ENCODE measurements around the gene STARD13.

The STARD13 gene

GRCh38 chr13:33070713-33071112, 214.8 kb downstream of the STARD13 start:
- no peak for DNase-seq (ENCODE audit: low read depth in 1 of 2, low spot score in 1 of 2)
- in situ Hi-C loops (cut with HindIII; ENCODE audit: low pct_unique_long_range_greater_than_20kb, low sequenced_read_pairs): no loop called here
- TF ChIP-seq JUND (IDR thresholded peaks at IDR 0.05; ENCODE audit: low read depth): no peak

DNA sequence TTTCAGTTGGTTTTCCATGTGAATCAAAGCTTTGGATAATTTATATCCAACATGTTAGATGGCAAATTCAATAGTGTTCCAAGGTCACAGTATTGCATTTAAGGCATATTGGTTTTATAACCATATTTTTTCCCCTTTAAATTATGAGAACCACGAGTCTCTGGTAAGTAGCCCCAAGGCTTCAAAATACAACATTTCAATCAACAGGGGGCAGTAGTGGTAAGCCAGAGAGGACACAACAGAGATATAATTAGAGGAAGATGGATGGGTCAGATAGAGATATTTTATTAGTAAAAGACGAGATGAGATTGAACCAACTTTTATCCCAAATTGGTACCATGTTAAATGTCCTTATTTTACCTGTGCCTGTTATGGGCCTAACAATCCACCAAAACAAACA, 216.2 kb downstream of the STARD13 start:
- no peak for DNase-seq (ENCODE audit: low read depth in 1 of 2, low spot score in 1 of 2)
- in situ Hi-C loops (cut with HindIII; ENCODE audit: low pct_unique_long_range_greater_than_20kb, low sequenced_read_pairs): no loop called here

DNA sequence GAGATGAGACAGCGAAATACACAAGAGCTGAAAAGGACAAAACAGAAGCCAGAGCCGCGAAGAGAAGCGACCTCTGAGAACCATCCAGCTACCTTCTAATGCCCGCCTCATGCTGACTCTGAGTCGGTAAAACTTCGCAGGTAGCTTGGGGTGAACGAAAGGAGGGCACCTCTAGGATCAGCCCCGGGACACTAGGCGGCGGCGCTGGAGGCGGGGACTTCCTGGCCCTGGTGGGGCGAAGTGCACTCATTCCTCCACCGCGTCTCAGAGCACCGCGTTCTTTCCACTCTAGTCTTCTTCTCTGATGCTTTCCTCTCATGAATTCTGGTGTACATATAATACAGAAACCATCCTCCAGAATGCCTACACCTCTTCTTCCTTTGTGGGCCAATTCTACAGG, 219.2 kb downstream of the STARD13 start:
- no peak for TF ChIP-seq JUND (IDR thresholded peaks at IDR 0.05; ENCODE audit: low read depth)
- in situ Hi-C loops (cut with HindIII; ENCODE audit: low pct_unique_long_range_greater_than_20kb, low sequenced_read_pairs): no loop called here
- DNase-seq (ENCODE audit: low read depth in 1 of 2, low spot score in 1 of 2): no peak

More for the DNA sequence above, 216.2 kb downstream of the STARD13 start:
- TF ChIP-seq JUND (IDR thresholded peaks at IDR 0.05; ENCODE audit: low read depth): no peak

DNA sequence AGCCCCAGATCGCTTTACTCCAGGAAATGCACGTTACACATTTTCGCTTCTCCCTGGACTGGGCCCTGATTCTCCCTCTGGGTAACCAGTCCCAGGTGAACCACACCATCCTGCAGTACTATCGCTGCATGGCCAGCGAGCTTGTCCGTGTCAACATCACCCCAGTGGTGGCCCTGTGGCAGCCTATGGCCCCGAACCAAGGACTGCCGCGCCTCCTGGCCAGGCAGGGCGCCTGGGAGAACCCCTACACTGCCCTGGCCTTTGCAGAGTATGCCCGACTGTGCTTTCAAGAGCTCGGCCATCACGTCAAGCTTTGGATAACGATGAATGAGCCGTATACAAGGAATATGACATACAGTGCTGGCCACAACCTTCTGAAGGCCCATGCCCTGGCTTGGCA, 224.7 kb downstream of the STARD13 start:
- no peak for TF ChIP-seq JUND (IDR thresholded peaks at IDR 0.05; ENCODE audit: low read depth)
- in situ Hi-C loops (cut with HindIII; ENCODE audit: low pct_unique_long_range_greater_than_20kb, low sequenced_read_pairs): no loop called here
- DNase-seq (ENCODE audit: low read depth in 1 of 2, low spot score in 1 of 2): no peak

GRCh38 chr13:33058776-33059327, 226.7 kb downstream of the STARD13 start:
- DNase-seq (ENCODE audit: low read depth in 1 of 2, low spot score in 1 of 2): no peak
- no peak for TF ChIP-seq JUND (IDR thresholded peaks at IDR 0.05; ENCODE audit: low read depth)
- in situ Hi-C loops (cut with HindIII; ENCODE audit: low pct_unique_long_range_greater_than_20kb, low sequenced_read_pairs): no loop called here

GRCh38 chr13:33057019-33057780, 228.4 kb downstream of the STARD13 start:
- TF ChIP-seq JUND (IDR thresholded peaks at IDR 0.05; ENCODE audit: low read depth): no peak
- in situ Hi-C loops (cut with HindIII; ENCODE audit: low pct_unique_long_range_greater_than_20kb, low sequenced_read_pairs): no loop called here
- DNase-seq (ENCODE audit: low read depth in 1 of 2, low spot score in 1 of 2): peak; percentile 30 to 66

- DNase-seq (ENCODE audit: low read depth in 1 of 2, low spot score in 1 of 2): no peak
- no peak for TF ChIP-seq JUND (IDR thresholded peaks at IDR 0.05; ENCODE audit: low read depth)
- in situ Hi-C loops (cut with HindIII; ENCODE audit: low pct_unique_long_range_greater_than_20kb, low sequenced_read_pairs): no loop called here
Measured at GRCh38 chr13:33053397-33054066, 232.0 kb downstream of the STARD13 start.
